NCI-H1105 treated with DMSO at 0.1 percent for 48 hours (cell line): ENCODE data around the gene SLC37A4.
A peak's percentile ranks its signal among the peaks of the same experiment; 100 is the strongest.
"Not testable (repeated sequence)": the region's sequence is repeated elsewhere in the genome, so short reads cannot be mapped to it uniquely, and the experiment has no call there.

Source experiments
- DNase-seq: peaks from one replicate; lab custom pipeline; 2025; lab: John Stamatoyannopoulos, UW

The SLC37A4 gene

DNA sequence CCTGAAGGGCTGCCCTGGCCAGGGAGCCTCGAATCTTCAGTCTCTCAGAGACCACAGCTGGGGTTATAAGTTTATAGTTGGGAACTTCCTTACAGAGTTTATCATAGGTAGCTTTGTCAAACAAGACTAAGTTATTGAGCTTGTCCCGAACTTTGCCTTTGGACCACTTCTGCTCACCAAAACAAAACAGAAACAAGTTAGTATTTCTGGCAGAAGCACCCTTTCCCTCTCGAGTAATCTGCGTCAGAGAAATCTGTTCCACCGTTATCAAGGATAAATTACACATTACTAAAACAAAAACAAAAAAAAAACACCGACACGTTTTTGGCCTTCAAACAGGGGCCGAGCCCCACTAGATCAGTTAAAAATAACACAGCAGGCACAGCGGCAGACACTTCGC is 13.3 kb downstream of the SLC37A4 start:
- DNase-seq, result not testable (repeated sequence)

DNA sequence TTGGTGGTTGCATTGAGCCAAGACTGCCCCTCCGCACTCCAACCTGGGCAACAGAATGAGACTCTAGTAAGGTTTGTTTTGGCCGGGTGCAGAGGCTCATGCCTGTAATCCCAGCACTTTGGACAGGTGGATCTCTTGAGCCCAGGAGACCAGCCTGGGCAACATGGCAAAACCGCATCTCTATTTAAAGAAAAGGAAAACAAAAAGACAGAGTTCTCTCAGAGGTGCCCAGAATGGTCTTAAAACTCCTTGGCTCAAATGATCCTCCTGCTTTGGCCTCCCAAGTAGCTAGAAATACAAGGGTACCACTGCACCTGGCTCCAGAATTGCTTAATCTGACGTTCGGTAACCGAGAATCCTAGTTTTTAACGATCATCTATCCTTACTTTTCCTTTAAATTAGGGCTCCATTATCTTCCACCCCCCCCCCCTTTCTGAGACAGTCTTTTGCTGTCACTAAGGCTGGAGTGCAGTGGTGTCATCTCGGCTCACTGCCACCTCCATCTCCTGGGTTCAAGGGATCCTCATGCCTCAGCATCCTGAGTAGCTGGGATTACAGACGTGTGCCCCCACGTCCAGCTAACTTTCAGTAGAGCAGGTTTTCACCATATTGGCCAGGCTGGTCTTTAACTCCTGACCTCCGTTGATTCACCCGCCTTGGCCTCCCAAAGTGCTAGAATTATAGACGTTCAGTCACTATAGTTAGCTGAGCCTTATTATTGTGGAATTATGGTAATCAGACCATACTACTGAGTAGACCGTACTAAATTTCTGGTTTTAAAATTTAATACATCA is 14.3 kb downstream of the SLC37A4 start:
- no peak for DNase-seq

DNA sequence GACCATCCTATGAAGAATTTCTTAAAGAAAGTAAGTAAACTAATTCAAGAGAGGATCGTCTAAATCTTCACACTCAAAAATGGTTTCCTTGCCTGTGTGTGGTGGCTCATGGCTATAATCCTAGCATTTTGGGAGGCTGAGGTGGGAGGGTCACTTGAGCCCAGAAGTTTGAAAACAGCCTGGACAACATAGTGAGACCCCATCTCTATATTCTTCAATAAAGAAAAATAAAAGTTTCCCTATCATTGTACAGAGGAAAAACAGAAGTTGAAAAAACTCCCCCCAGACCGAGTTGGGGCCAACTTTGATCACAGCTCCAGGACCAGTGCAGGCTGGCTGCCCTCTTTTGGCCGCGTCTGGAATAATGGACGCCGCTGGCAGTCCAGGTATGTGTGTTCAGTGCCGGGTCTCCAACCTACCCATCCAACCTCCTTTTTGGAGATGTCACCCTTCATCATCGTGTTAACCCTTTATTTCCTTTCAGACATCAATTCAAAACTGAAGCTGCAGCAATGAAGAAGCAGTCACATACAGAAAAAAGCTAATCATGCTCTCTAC is 15.5 kb downstream of the SLC37A4 start:
- no peak for DNase-seq

DNA sequence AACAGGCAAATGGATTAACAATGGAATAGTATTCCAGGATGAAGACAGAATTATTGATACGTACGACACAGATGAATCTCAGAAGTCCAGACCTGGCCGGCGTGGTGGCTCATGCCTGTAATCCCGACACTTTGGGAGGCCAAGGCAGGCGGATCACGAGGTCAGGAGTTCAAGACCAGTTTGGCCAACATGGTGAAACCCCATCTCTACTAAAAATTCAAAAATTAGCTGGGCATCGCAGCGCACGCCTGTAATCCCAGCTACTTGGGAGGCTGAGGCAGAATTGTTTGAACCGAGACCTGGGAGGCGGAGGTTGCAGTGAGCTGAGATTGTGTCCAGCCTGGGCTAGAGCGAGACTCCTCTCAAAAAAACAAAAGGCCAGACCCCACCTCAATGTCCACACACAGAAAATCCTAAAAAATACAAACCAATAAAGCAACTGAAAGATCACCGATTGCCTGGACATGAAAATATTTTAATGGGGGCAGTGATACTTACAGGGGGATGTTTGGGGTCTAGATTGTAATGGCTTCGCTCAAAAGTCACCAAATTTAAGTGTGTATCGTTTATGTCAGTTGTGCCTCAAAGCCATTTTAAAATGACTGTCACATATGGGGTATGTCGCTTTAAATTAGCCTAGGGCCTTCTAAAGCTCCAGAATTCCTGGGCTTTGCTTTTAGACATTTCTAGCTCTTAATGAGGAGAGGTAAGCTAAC is 16.3 kb downstream of the SLC37A4 start:
- no peak for DNase-seq

DNA sequence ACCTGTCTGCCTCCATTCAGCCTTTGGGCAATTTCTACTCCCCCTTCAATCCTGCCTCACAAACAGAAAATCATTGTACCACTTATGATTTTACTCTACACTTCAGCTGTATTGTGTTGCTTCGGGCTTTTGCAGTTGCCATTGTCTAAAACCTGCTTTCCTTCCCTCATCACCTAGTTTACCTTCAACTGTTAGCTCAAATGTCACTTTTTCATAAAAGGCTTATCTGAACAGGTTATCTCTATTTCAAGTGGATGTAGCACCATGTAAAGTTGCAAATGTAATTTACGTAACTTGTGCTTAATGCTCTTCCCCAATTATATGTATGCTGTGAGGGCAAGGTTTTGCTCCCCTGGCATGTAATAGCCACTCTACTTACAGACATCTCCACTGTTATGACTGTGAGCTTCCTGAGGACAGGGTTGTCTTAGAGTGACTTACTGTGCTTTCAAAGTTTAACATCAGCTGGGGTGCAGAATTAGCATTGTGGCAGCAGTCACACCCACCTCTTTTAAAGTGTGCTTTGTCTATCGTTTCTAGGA is 18.0 kb downstream of the SLC37A4 start:
- no peak for DNase-seq

DNA sequence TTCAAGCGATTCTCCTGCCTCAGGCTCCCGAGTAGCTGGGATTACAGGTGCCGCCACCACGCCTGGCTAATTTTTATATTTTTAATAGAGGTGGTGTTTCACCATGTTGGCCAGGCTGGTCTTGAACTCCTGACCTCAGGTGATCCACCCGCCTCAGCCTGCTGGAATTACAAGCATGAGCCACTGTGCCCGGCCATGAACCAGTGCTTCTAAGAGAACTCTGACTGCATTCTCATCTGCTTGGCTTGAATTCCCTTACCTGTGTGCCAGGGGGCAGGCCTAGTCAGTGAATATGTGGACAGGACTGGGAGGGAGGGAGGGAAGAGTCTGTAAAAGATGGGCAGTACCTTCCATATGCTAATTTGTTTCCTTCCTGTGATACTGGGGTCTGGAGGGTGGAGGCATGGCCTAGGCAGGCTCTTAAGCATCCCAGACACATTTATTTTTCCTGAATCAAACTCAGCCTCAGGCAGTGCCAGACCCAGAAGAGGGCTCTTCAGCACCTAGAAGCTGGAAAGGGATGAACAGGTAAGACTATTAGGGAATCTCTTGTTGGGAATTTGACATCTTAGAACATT is 19.1 kb downstream of the SLC37A4 start:
- DNase-seq, result no peak

DNA sequence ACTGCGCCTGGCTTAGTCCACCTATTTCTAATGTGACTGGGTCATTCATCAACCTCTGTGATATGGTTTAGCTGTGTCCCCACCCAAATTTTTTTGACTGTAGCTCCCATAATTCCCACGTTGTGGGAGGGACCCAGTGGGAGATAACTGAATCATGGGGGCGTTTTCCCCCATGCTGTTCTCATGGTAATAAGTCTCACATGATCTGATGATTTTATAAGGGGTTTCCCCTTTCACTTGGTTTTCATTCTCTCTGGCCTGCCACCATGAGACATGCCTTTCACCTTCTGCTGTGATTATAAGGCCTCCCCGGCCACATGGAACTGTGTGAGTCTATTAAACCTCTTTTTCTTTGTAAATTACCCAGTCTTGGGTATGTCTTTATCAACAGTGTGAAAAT is 24.0 kb downstream of the SLC37A4 start:
- no peak for DNase-seq

DNA sequence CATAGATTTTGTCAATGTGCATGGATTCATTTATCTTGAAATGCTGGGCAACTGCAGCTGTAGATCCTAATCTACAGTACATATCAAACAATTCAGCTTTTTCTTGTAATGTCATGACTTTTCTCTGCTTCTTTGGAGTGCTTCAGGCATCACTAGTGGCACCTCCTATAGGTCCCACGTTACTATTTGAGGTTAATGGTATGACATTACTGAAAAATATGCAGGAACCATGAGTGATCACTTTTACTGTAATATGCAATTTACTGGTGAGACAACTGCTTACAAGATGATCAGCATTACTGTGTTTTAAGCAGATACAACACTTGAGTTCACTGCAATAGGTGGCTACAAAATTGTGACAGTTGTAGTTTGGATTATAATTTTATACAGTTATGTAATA is 29.8 kb downstream of the SLC37A4 start:
- no peak for DNase-seq

DNA sequence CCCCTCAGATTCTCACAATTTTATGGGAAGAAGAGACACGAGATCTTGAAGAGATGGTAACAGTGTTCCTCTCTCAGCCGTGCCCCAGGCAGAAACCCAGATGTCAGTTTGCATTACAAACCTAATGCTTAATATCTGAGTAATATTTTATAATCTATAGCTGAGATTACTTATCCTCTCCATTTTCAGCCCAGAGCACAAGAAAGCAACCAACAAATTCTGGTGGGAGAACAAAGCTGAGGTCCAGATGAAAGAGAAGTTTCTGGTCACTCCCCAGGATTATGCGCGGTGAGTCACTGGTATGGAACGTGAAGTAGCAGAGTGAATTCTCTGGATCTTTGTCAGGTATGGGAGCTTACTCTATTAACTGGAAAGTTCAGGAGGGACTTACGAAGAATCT is 31.9 kb downstream of the SLC37A4 start:
- DNase-seq, result no peak

DNA sequence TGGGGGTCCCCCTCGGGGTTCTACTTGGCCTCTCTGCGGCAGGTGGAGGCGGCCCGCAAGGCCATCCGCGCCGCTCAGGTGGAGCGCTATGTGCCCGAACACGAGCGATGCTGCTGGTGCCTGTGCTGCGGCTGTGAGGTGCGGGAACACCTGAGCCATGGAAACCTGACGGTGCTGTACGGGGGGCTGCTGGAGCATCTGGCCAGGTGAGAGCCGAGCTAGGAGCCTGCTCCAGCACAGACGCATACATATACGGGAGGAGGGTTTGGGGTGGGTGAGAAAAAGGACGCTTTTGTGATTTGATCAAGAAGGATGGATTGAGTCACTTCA is 32.3 kb downstream of the SLC37A4 start:
- peak; percentile 35 for DNase-seq

DNA sequence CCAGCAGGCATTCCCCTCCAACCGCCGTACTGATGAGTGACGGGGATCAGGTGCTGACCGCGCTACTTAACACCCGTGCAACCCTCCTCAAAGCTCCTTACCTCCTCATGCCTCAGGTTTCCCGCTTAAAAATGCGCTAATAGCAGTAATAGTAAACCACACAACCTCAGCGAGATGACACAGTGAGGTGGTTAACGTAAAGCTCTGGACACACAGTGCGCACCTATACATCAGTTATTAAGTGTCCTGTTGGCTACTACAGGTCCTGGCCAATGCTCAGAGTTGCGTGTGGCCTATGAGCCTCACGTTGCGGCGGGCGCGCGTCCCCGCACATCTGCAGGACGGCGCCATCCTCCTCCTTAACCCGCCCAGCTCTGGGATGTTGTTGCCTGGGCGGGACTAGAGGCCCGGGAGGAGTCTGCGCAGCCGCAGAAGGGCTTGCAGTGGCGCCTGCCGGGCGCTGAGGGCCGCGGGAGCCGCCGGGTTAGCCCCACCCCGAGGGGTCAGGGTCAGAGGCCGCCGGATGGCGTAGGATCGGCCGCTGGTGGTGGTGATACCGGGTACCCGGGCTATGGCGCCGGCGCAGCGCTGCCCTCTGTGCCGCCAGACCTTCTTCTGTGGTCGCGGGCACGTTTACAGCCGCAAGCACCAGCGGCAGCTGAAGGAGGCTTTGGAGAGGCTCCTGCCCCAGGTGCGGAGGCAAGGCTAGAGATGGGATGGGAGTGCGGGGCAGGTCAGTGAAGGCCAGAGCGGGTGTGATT is 32.9 kb downstream of the SLC37A4 start, which contains the start of gene CENATAC:
Gene CENATAC, plus strand, starts transcription at position 512 of the 761 bp plus-strand sequence. Its CDS starts 60 bp downstream, at position 572.
- peak; percentile 98 for DNase-seq

DNA sequence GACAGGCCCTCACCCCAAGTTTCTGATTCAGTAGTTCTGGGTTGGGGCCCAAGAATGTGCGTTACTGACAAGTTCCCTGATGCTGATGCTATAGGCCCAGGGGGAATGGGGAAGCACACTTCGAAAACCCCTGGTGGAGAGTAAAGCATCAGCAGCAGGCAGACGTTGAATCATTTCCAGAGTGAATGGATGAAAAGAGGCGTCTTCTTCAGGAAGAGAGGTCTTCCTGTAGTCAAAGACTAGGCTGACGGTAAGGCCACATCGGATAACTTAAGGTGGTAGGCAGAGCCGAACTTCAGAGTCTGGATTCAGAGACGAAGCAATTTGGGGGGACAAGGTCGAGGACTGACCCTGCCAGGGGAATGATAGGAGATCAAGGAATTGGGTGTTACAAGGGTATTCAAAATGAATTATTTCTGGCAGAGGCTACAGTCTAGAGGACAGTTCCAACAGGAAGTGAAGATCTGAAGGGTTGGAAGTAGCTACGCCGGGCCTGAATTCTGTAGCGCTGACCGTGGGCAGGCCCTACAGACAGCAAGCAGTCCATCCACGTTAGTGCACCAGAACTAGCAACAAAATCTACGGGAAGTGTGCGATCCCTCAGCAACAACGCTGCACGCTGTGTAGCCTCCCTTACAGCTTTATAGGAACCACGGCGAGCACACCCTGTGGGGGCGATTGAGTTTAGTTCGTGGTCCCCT is 33.6 kb downstream of the SLC37A4 start:
- DNase-seq, result no peak

DNA sequence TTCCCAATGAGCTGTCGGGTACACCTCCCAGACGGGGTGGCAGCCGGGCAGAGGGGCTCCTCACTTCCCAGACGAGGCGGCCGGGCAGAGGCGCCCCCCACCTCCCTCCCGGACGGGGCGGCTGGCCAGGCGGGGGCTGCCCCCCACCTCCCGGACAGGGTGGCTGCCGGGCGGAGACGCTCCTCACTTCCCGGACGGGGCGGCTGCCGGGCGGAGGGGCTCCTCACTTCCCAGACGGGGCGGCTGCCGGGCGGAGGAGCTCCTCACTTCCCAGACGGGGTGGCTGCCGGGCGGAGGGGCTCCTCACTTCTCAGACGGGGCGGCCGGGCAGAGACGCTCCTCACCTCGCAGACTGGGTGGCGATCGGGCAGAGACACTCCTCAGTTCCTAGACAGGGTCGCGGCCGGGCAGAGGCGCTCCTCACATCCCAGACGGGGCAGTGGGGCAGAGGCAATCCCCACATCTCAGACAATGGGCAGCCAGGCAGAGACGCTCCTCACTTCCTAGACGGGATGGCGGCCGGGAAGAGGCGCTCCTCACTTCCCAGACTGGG is 39.1 kb downstream of the SLC37A4 start:
- not testable (repeated sequence) for DNase-seq

DNA sequence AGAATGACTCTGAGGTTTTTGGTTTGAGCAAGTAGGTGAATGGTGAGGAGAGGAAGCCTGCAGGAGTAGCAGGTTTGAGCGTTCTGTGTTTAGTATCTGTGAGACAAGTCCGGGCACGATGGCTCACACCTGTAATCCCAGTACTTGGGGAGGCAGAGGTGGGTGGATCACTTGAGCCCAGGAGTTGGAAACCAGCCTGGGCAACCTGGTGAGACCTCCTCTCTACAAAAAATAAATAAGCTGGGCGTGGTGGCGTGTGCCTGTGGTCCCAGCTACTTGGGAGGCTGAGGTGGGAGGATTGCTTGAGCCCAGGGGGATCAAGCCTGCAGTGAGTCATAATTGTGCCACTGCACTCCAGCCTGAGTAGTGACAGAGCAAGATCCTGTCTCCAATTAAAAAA is 42.4 kb downstream of the SLC37A4 start:
- DNase-seq, result peak; percentile 47

DNA sequence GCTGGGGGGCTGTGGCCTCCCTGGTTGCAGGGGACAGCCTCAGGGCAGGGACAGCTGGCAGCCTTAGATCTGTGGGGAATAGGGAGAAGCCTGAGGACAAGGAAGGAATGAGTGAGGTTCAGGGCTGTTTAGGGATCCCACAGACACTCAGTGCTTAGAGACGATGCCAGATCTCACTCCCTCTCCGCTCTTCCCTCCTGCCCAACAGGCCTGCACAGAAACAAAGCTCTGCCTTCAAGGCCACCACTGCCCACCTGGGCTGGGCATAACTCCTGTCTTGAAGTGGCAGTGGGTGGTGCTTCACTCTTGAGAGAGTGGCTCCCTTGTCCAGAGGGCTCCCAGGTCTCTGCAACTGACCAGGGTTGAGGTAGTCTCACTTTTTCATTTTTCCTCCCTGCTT is 45.9 kb downstream of the SLC37A4 start:
- DNase-seq, result no peak

DNA sequence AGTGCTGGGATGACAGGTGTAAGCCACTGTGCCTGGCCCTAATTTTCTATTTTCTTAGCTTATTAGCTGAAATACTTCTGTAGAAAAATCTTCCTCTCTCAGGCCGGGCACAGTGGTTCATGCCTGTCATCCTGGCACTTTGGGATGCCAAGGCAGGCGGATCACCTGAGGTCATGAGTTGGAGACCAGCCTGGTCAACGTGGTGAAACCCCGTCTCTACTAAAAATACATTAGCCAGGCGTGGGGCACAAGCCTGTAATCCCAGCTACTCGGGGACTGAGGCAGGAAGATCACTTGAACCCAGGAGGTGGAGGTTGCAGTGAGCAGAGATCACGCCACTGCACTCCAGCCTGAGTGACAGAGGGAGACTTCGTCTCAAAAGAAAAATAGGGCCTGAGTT is 46.3 kb downstream of the SLC37A4 start:
- DNase-seq, result not testable (repeated sequence)

DNA sequence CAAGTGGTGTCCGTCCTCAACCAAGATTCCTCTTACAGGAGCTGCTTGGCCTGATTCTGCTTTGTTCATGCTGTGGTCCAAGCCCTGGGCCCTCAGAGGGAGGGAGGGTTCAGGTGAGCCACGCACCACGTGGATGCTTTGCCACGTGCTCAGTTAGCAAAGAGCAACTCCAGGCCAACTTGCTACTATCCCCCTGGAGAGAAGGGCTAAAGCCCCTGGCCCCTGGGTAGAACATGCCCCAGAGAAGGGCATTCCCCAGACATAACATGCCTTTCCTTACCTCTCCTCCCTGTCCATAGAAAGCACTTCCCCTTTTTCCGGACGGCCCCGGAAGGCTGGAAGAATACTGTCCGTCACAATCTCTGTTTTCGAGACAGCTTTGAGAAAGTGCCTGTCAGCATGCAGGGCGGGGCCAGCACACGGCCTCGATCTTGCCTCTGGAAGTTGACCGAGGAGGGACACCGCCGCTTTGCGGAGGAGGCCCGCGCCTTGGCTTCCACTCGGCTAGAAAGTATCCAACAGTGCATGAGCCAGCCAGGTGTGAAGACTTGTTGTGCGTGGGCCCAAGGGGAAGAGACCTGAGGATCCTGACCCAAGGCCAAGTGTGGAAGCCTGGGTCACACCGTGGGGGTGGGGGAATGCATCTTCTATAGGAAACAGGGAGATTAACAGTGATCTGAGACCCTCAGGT is 50.3 kb downstream of the SLC37A4 start:
- DNase-seq, result no peak

DNA sequence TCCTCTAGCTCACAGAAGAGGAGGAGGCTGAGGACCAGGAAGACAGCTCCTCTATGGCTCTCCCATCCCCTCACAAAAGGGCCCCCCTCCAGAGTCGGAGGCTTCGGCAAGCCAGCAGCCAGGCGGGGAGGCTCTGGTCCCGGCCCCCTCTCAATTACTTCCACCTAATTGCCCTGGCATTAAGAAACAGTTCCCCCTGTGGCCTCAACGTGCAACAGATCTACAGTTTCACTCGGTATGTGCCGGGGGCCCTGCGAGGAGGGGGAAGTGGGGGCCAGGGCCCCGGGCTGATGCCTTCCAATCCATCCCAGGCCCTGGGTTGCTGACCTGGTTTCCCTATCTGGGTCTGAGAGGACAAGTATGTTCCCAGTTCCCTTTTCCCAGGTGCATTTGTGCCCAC is 51.2 kb downstream of the SLC37A4 start:
- no peak for DNase-seq

DNA sequence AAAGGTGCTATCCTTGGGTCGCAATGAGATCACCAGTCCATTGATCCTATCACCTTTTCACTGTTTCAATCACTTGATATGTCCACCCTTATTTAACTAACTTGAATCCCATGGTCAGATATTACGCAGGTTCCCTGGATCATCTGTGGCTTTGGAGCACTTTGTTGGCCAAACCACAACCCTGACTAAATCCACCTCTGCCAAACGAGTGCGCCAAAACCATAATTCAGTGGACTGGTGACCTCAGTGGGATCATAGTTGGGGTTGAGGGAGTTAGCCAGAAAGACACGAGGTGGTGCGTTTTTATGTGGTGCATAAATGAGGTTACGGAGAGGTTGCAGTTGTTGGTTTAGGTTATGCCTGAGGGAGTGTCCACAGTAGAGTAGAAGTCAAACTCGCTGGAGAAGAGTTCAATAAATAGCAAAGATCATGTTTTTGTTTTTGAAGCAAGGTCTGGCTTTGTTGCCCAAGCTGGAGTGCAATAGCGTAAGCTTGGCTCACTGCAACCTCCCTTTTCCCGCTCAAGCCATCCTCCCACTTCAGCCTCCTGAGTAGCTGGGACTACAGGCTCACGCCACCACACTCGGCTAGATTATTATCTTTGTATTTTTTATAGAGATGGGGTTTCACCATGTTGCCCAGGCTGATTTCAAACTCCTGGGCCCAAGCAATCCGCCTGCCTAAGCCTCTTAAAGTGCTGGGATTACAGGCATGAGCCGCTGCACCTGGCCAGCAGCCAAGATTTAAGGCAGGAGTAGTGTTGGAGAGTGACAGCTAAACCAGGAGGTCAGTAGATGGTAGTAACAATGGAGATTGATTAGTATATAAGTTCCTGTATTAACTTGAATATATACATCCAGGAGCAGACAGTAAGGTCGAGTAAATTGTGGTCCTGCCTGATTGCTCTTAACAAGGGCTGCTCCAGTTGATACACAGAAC is 54.6 kb downstream of the SLC37A4 start:
- DNase-seq, result peak; percentile 17
